Muscle layer of colon (tissue), 2 donors: Measurements from ENCODE around the gene ZNF215.
"Not testable (repeated sequence)": the region's sequence is repeated elsewhere in the genome, so short reads cannot be mapped to it uniquely, and the experiment has no call there.

Experiments used
- H3K27ac ChIP-seq: one replicate; pipeline ENCODE4 v1.7.0; 2013; ENCODE audit warnings: low read depth, mild to moderate bottlenecking, low read length, moderate library complexity
- H3K27me3 ChIP-seq, 2 donors: one replicate each; pipeline ENCODE4 v1.7.0; 2013; ENCODE audit warnings: low read length in 2 of 2, mild to moderate bottlenecking in 2 of 2; ENCODE audit not compliant: insufficient read depth in 2 of 2, control insufficient read depth in 1 of 2
- H3K36me3 ChIP-seq: one replicate; pipeline ENCODE4 v1.7.0; 2013; ENCODE audit warnings: mild to moderate bottlenecking, low read length; ENCODE audit not compliant: insufficient read depth
- H3K4me1 ChIP-seq: one replicate; pipeline ENCODE4 v1.7.0; 2013; ENCODE audit warnings: mild to moderate bottlenecking, low read length; ENCODE audit not compliant: insufficient read depth
- H3K4me3 ChIP-seq, 2 donors: one replicate each; pipeline ENCODE4 v1.7.0; 2013; ENCODE audit warnings: low read length in 2 of 2, low read depth in 1 of 2, mild to moderate bottlenecking in 1 of 2, moderate library complexity in 1 of 2
- H3K9ac ChIP-seq: one replicate; pipeline ENCODE4 v1.7.0; 2013; ENCODE audit warnings: low read length
- H3K9me3 ChIP-seq: one replicate; pipeline ENCODE4 v1.7.0; 2013; ENCODE audit warnings: mild to moderate bottlenecking, low read length
- donor health status: abdominal sarcoma.
- donor health status: Adenocarcinoma of cecum.

ZNF215 gene

DNA sequence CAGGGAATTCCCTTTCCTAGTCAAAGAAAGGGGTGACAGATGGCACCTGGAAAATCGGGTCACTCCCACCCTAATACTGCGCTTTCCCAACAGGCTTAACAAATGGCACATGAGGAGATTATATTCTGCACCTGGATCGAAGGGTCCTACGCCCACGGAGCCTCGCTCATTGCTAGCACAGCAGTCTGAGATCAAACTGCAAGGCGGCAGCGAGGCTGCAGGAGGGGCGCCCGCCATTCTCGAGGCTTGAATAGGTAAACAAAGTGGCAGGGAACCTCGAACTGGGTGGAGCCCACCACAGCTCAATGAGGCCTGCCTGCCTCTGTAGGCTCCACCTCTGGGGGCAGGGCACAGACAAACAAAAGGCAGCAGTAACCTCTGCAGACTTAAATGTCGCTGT lies 21.4 kb upstream of the ZNF215 start:
- not testable (repeated sequence) for H3K9me3 ChIP-seq, H3K27me3 ChIP-seq, H3K4me3 ChIP-seq, H3K4me1 ChIP-seq, H3K9ac ChIP-seq, H3K36me3 ChIP-seq, H3K27ac ChIP-seq

DNA sequence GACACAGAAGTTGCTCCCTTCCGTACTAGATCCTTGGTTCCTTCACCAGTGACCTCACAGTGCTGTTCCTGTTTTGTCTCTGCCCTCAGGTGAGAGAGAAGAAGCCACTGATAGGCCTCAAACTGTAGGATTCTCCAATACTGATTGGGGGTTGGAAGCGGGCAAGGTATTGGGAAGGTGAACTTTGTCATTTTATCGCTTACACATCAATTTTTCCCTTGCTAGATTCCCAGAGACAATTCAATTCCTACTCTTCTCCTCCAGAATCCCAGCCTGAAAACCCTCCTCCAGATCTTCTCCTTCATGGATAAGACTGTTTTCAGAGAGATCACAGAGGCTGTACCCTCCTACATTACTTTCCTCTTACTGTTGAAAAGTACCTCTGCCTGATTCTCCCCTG lies 14.8 kb upstream of the ZNF215 start:
- H3K9me3 ChIP-seq, result no peaks in the 10 kb centered on the region
- no peaks in the 10 kb centered on the region for H3K27me3 ChIP-seq
- no peaks in the 10 kb centered on the region for H3K4me1 ChIP-seq
- H3K4me3 ChIP-seq, result no peak overlapping the region
- H3K27ac ChIP-seq, result no peak overlapping the region
- no peaks in the 10 kb centered on the region for H3K36me3 ChIP-seq
- no peak overlapping the region for H3K9ac ChIP-seq

DNA sequence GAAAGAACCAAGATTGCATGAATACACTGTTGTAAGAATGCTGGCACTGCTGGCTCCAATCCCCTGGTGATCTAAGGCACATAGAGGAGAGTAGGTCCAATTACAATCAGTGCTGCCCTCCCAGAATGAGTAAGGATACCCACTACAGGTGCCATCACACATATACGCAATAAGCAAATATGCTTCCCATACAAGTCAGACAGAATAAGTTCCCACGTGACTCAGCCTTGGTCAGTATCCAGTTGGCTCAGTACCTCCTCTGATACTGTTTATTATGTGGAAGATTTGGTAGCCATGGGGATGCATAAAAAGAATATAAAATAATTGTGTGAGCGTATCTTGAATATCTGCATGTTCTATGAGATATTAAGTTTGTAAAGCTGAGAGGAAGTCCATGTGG lies 14.3 kb upstream of the ZNF215 start:
- H3K9me3 ChIP-seq, result no peaks in the 10 kb centered on the region
- no peaks in the 10 kb centered on the region for H3K27me3 ChIP-seq
- H3K4me1 ChIP-seq, result no peaks in the 10 kb centered on the region
- H3K4me3 ChIP-seq, result no peak overlapping the region
- H3K9ac ChIP-seq, result no peak overlapping the region
- no peaks in the 10 kb centered on the region for H3K36me3 ChIP-seq
- no peak overlapping the region for H3K27ac ChIP-seq

DNA sequence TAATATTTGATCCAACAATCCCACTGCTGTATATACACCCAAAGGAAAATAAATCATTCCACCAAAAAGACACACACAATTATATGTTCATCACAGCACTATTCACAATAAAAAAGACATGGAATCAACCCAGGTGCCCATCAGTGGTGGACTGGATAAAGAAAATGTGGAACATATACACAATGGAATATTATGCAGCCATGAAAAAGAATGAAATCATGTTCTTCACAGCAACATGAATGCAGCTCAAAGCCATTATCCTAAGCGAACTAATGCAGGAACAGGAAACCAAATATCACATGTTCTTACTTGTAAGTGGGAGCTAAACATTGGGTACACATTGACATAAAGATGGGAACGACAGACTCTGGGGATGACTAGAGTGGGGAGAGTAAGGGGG lies 6.5 kb upstream of the ZNF215 start:
- Histone ChIP-seq H3K9me3 (no peaks in the 10 kb centered on the region), H3K4me3 (no peak overlapping the region), H3K36me3 (no peaks in the 10 kb centered on the region), H3K4me1 (no peaks in the 10 kb centered on the region), H3K9ac (no peak overlapping the region), H3K27me3 (no peaks in the 10 kb centered on the region), H3K27ac (no peak overlapping the region)

DNA sequence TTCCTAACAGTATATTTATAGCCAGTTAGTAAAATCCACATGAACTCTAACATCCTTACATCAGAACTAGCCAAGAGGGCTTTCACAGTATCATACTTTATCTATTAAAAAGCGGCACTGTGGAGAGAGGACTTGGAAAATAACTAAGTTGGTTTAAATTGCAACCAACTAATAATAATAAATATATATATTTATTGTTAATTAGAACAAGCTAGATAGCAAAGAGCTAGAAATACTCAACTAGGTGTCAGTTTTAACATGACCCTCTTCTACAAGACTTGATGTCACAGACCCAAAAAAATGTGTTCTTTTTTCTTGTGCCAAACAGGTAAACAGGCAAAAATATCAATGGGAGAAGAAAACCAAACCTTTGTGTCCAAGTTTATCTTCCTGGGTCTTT lies 5.5 kb upstream of the ZNF215 start, which contains the start of gene OR2D3:
TSS of gene OR2D3 (plus strand) at position 301 of the 400 bp plus-strand sequence. CDS start at position 301, 0 bp downstream.
- no peaks in the 10 kb centered on the region for H3K36me3 ChIP-seq
- H3K27ac ChIP-seq, result no peak within 1 kb of the TSS
- no peaks in the 10 kb centered on the region for H3K27me3 ChIP-seq
- no peak within 1 kb of the TSS for H3K9ac ChIP-seq
- no peak within 1 kb of the TSS for H3K4me3 ChIP-seq
- no peaks in the 10 kb centered on the region for H3K4me1 ChIP-seq
- H3K9me3 ChIP-seq, result no peaks in the 10 kb centered on the region

DNA sequence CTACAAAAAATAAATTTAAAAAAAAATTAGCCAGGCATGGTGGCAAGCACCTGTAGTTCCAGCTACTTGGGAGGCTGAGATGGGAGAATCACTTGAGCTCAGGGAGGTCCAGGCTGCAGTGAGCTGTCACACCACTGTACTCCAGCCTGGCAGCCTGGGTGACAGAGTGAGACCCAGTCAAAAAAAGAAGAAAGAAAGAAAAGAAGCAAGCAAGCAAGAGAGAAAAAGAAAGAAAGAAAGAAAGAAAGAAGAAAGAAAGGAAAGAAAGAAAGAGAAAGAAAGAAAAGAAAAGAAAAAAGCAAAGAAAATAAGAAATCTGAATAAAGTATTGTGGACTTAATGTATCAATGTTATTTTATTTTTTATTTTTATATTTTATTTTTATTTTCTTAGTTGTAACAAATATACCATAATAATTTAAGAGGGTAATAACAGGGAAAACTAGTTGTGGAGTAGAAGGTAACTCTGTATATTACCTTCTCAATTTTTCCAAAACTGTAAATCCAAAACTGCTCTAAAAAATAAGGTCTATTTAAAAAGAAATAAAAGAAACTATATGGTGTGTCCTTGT lies 1.1 kb upstream of the ZNF215 start:
- Histone ChIP-seq H3K9ac (no peak overlapping the region), H3K27ac (no peak overlapping the region), H3K9me3 (no peaks in the 10 kb centered on the region), H3K4me1 (peaks cover 7% of the 10 kb centered on the region), H3K27me3 (no peaks in the 10 kb centered on the region), H3K4me3 (no peak overlapping the region), H3K36me3 (no peaks in the 10 kb centered on the region)

DNA sequence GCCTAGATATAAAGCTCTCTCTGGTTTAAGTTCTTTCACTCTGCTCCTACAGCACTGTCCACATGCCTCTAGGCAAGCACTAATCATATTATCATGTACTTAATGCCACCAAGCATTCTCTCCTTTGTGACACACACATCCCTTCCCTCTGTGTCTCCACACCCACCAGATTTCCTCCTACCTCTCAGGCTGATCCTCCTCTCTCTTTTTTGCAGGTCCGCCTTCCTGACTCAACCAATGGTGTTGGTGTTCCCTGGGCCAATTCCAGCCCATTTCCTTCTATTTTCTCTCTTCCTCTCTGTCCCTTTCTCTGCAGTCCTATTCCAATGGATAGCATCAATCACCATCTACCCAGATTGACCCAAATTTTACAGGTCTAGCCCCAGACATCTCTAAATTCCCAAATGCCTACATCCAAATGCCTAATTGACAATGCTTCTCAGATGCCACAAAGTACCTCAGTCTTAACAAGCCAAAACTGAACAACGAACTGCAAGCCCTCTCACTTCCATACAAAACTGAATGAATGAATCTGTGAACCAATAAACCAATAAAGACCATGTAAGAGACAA lies 504 bp upstream of the ZNF215 start:
- Histone ChIP-seq H3K36me3 (no peaks in the 10 kb centered on the region), H3K9me3 (no peaks in the 10 kb centered on the region), H3K4me1 (peaks cover 7% of the 10 kb centered on the region), H3K27ac (no peak overlapping the region), H3K4me3 (peak overlapping the region; percentile 58 to 76), H3K27me3 (no peaks in the 10 kb centered on the region), H3K9ac (no peak overlapping the region)

DNA sequence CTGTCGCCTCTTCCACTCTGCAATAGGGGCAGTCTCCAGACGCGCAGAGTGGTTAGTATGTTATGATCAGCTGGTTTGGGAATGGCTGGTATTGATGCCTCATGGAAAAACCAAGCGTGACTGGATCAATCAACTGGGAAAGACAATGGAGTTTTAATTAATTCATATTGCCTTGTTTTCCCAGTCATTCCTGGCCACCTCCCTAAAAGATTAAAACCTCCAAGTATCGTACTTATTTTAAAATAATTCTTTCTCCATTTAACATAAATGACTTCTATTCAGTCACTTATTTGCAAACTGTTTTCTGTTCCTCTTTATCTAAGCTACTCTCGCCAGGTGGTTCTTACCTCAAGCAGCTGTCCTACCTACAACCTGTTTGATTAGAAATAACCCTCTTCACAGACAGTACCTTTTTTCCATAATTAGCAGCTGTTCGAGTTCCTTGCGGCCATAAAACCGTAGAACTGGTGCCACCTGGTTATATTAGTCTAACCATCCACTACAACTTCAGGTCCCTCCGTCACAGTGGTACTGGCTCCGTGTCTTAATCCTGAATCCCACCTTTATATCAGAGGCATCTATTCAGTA lies 898 bp downstream of the ZNF215 start:
- H3K9ac ChIP-seq, result no peak overlapping the region
- no peak overlapping the region for H3K27ac ChIP-seq
- peaks cover 7% of the 10 kb centered on the region for H3K4me1 ChIP-seq
- no peaks in the 10 kb centered on the region for H3K9me3 ChIP-seq
- no peaks in the 10 kb centered on the region for H3K36me3 ChIP-seq
- no peaks in the 10 kb centered on the region for H3K27me3 ChIP-seq
- peak overlapping the region in 1 of 2 donors; percentile 76 for H3K4me3 ChIP-seq

DNA sequence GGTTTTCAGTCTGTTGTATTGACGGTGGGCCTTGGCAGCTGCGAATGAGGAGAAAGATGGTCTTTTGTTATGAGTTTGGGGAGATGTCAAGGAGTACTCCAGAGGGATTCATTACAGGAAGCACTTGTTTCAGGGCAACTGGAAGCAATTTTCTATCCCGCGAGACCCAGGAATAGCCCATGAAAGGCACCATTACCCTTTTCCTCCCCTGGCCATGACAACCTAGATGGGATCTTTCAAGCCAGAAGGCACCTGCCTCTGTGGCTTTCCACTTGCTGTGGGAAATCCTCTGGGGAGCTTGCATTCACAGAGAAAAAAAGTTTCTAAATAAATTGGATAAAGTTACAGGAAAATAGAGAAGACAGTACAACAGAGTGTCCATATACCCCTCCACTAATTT lies 2.7 kb downstream of the ZNF215 start:
- no peak overlapping the region for H3K9ac ChIP-seq
- H3K36me3 ChIP-seq, result no peaks in the 10 kb centered on the region
- H3K27ac ChIP-seq, result no peak overlapping the region
- no peak overlapping the region for H3K4me3 ChIP-seq
- peaks cover 7% of the 10 kb centered on the region for H3K4me1 ChIP-seq
- H3K27me3 ChIP-seq, result no peaks in the 10 kb centered on the region
- no peaks in the 10 kb centered on the region for H3K9me3 ChIP-seq

DNA sequence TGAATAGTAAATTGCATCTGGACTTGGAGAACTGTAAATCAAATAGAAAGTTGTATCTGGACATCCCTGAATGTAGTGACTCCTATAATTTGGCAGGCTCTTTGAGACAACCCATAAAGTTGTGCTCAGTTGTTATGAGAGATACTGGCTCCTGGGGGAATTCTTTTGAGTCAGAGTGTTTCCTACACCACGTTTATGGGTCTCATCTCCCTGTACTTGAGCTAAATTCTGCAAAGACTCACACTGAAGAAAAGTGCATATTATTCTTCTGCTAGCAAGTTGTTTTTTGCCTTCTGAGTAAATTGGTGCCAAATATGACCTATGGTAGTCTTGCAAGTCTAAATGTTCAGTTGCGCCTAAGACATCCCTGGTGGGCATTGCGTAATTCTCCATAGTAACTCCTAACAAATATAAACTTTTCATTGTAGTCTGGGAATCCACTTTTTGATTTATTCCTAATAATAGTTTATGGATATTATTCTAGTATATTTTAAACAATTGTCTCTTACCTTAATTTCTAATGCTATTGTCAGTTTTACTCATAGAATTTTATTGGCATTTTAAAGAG lies 5.0 kb downstream of the ZNF215 start:
- Histone ChIP-seq H3K27ac (no peak overlapping the region), H3K9me3 (no peaks in the 10 kb centered on the region), H3K36me3 (no peaks in the 10 kb centered on the region), H3K27me3 (no peaks in the 10 kb centered on the region), H3K4me3 (no peak overlapping the region), H3K4me1 (peaks cover 7% of the 10 kb centered on the region), H3K9ac (no peak overlapping the region)

DNA sequence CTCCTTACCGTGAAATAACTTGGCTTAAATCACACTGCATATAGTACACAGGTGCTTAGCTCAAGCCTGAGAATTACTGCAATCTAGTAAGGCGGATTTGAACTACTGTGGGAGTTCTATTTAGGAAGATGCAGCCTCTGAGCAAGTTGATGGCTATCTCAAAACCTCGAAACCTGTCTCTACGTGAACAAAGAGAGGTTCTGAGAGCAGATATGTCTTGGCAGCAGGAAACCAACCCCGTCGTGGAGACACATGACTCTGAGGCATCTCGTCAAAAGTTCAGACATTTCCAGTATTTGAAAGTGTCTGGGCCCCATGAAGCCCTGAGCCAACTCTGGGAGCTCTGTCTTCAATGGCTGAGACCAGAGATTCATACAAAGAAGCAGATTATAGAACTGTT lies 5.9 kb downstream of the ZNF215 start:
- H3K9me3 ChIP-seq, result no peaks in the 10 kb centered on the region
- no peak overlapping the region for H3K27ac ChIP-seq
- H3K36me3 ChIP-seq, result no peaks in the 10 kb centered on the region
- H3K27me3 ChIP-seq, result no peaks in the 10 kb centered on the region
- H3K9ac ChIP-seq, result no peak overlapping the region
- no peak overlapping the region for H3K4me3 ChIP-seq
- H3K4me1 ChIP-seq, result peaks cover 4% of the 10 kb centered on the region

DNA sequence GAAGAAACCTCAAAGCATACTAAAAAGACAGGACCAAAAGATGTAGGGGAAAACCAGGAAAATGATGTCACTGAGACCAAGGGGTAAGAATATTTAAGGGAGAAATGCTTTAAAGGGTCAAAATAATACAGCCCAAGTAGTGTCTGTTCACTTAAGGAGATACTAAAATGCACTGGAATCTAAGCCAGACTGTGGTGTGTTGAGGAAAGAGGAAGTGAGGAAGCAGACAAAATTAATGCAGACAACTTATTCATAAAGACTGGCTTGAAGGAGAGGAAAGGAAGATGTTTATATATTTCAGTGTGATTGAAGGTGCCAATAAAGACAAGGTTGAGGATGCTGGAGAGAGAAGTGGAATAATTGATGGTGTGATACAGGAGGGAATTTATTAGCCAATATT lies 15.7 kb downstream of the ZNF215 start:
- Histone ChIP-seq H3K36me3 (no peaks in the 10 kb centered on the region), H3K27me3 (no peaks in the 10 kb centered on the region), H3K4me3 (no peak overlapping the region), H3K9ac (no peak overlapping the region), H3K9me3 (no peaks in the 10 kb centered on the region), H3K4me1 (no peaks in the 10 kb centered on the region), H3K27ac (no peak overlapping the region)
